GM12872 (cell line): ENCODE data around the gene AHCTF1.

Experiments
- TF ChIP-seq, protein P1 (sequence below): IDR thresholded peaks from 3 replicates; pipeline ENCODE4 v1.5.1; 2011; ENCODE audit warnings: low read depth, mild to moderate bottlenecking, low read length, moderate library complexity; ENCODE audit not compliant: insufficient read depth

AHCTF1 gene

DNA sequence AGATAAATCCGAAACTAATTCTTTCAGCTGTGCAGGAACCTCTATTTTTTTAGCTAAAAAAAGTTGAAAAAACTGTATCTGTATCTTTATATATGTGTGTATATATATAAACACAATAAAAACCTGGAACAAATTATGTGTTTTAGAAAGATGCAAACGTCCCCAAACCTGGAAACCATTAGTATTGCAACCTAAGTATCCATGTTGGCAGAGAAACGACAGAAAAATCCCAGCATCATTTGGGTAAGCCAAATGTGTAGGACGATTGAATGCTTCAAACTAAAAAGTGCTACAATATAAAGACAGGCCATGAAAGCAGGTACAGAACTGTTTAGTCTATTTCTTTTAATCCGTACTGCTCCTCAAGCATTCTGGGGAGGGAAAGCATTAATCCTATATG, 87.9 kb downstream of the AHCTF1 start:
- TF ChIP-seq, protein P1, sequence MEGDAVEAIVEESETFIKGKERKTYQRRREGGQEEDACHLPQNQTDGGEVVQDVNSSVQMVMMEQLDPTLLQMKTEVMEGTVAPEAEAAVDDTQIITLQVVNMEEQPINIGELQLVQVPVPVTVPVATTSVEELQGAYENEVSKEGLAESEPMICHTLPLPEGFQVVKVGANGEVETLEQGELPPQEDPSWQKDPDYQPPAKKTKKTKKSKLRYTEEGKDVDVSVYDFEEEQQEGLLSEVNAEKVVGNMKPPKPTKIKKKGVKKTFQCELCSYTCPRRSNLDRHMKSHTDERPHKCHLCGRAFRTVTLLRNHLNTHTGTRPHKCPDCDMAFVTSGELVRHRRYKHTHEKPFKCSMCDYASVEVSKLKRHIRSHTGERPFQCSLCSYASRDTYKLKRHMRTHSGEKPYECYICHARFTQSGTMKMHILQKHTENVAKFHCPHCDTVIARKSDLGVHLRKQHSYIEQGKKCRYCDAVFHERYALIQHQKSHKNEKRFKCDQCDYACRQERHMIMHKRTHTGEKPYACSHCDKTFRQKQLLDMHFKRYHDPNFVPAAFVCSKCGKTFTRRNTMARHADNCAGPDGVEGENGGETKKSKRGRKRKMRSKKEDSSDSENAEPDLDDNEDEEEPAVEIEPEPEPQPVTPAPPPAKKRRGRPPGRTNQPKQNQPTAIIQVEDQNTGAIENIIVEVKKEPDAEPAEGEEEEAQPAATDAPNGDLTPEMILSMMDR: no peak

DNA sequence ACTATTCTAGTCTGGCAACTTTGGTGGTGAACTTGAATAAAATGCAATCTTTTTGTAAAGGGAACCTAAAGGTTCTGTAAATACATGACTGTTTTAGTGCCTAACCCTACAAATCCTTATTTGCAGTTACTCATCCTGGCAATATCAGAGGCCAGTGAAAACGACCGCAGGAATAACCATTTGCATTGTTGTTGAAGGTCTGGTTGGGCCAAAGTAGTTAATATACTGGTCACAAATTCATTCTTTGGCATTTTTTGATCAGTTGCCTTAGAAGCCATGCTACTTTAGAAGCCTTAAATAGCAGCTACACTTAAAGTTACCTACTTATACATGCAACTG, 93.7 kb downstream of the AHCTF1 start:
- TF ChIP-seq, protein P1: no peak

GRCh38 chr1:246837418-246838117, 94.2 kb downstream of the AHCTF1 start:
- TF ChIP-seq, protein P1: no peak

- TF ChIP-seq, protein P1: no peak
These were observed 95.4 kb downstream of the AHCTF1 start for GRCh38 chr1:246836209-246836966.

GRCh38 chr1:246831543-246831942, 100.2 kb downstream of the AHCTF1 start:
- TF ChIP-seq, protein P1: no peak

- TF ChIP-seq, protein P1: no peak
These were observed 102.9 kb downstream of the AHCTF1 start for GRCh38 chr1:246828818-246829217.

GRCh38 chr1:246827396-246827795, 104.4 kb downstream of the AHCTF1 start:
- TF ChIP-seq, protein P1: no peak
